Stimulated activated CD8-positive, alpha-beta memory T cell treated with anti-CD3 and anti-CD28 coated beads, Interleukin-2, amount 100 ng/mL, for 1 hour (primary cell): Measurements from ENCODE around the gene FAM180A.
"Not testable (repeated sequence)": the region's sequence is repeated elsewhere in the genome, so short reads cannot be mapped to it uniquely, and the experiment has no call there.

Experiments
- DNase-seq, 2 donors: peaks; one replicate each; pipeline ENCODE4 v3.0.0-alpha.2; 2020; ENCODE audit warnings: low read depth in 2 of 2

The FAM180A gene

GRCh38 chr7:135741905-135742304 is 6.7 kb downstream of the FAM180A start:
- DNase-seq, result no peak

GRCh38 chr7:135740889-135741288 is 7.7 kb downstream of the FAM180A start:
- no peak for DNase-seq

GRCh38 chr7:135737306-135737647 is 11.3 kb downstream of the FAM180A start:
- DNase-seq, result not testable (repeated sequence)

GRCh38 chr7:135736586-135737305 is 11.9 kb downstream of the FAM180A start:
- DNase-seq, result no peak

- no peak for DNase-seq
Measured at GRCh38 chr7:135734343-135734689, 14.3 kb downstream of the FAM180A start.

- no peak for DNase-seq
Measured at GRCh38 chr7:135733603-135734342, 14.8 kb downstream of the FAM180A start.

GRCh38 chr7:135731131-135731530 is 17.5 kb downstream of the FAM180A start:
- no peak for DNase-seq

- DNase-seq, result no peak
Measured at GRCh38 chr7:135729230-135729629, 19.4 kb downstream of the FAM180A start.

GRCh38 chr7:135728136-135728669 is 20.4 kb downstream of the FAM180A start, which contains the start of gene SLC13A4:
TSS of gene SLC13A4 (minus strand) at chr7:135728186. CDS start at chr7:135727496, 690 bp downstream.
- no peak for DNase-seq

- no peak for DNase-seq
Measured at GRCh38 chr7:135726911-135727673, 21.5 kb downstream of the FAM180A start.

GRCh38 chr7:135726276-135726788 is 22.3 kb downstream of the FAM180A start:
- DNase-seq, result no peak

- DNase-seq, result no peak
Measured at GRCh38 chr7:135723411-135723810, 25.2 kb downstream of the FAM180A start.

- no peak for DNase-seq
Measured at GRCh38 chr7:135721198-135721820, 27.3 kb downstream of the FAM180A start.

GRCh38 chr7:135719688-135720087 is 28.9 kb downstream of the FAM180A start:
- DNase-seq, result no peak

GRCh38 chr7:135718794-135719437 is 29.7 kb downstream of the FAM180A start:
- no peak for DNase-seq

GRCh38 chr7:135718219-135718618 is 30.4 kb downstream of the FAM180A start:
- DNase-seq, result no peak

GRCh38 chr7:135717693-135718092 is 30.9 kb downstream of the FAM180A start:
- DNase-seq, result no peak

GRCh38 chr7:135716677-135717238 is 31.9 kb downstream of the FAM180A start:
- no peak for DNase-seq

GRCh38 chr7:135715673-135716072 is 32.9 kb downstream of the FAM180A start:
- no peak for DNase-seq

GRCh38 chr7:135715055-135715522 is 33.5 kb downstream of the FAM180A start:
- DNase-seq, result no peak
